Esophagus squamous epithelium (tissue), 4 donors: Measurements from ENCODE around the gene STX1A.

Source experiments
- CTCF ChIP-seq, 6 experiments: fragments of 450-650 bp in 4 of 6; fragments of 200-600 bp in 2 of 6; sonication (generic) in 2 of 6; IDR thresholded peaks; one replicate each; pipeline ENCODE4 v1.5.1; 2016 to 2019; ENCODE audit warnings: antibody characterized with exemption in 6 of 6, mild to moderate bottlenecking in 4 of 6, moderate library complexity in 4 of 6
- POLR2A ChIP-seq, 4 donors: fragments of 450-650 bp; IDR thresholded peaks; one replicate each; pipeline ENCODE4 v1.6.1; 2017; ENCODE audit warnings: antibody characterized with exemption in 4 of 4, mild to moderate bottlenecking in 4 of 4, moderate library complexity in 3 of 4

- no peak for TF ChIP-seq CTCF (IDR thresholded peaks at IDR 0.05)
- TF ChIP-seq POLR2A (IDR thresholded peaks at IDR 0.05): no peak
Measured at GRCh38 chr7:73649576-73649975, 69.9 kb downstream of the STX1A start.
